HG03139 (cell line): ENCODE data around the gene CCL23.
"Not testable (repeated sequence)": the region's sequence is repeated elsewhere in the genome, so short reads cannot be mapped to it uniquely, and the experiment has no call there.

Source experiments
- ATAC-seq: cut with Tn5 transposase; IDR thresholded peaks from one replicate; pipeline ENCODE4 v1.9.1; 2021; ENCODE audit not compliant: unreplicated experiment

The CCL23 gene

DNA sequence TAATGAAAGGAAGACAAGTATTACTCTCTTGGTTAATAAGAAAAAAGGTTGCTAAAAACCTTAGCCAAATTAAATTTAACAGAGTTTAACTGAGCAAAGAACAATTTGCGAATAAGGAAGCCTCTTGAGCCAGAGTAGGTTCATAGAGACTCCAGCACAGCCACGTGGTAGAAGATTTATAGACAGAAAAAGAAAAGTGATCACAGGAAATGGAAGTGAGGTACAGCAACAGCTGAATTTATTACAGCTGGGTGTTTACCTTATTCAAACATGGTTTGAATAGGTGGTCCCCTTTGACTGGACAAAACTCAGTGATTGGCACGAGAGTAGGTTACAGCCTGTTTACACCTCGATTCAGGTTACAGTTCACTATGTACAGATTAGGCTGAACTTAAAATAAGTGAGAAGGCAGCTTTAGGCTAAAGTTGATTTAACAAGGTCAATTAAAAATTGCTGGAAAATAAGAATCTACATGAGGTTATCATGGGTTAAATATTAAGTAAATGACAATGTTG lies 13.1 kb downstream of the CCL23 start:
- no peak for ATAC-seq

DNA sequence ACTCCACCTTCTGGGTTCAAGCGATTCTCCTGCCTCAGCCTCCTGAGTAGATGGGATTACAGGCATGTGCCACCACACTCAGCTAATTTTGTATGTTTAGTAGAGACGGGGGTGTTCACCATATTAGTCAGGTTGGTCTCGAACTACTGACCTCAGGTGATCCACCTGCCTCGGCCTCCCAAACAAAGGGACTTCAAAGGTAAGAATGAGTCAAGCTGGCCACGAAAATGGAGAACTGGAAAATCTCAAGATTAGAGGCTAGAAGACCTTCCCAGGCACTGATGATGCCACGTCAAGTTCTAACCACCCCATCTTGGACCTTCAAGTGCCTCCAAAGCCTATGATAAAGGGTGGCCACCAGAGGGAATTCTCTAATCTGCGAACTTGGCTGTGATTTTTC lies 15.1 kb downstream of the CCL23 start:
- no peak for ATAC-seq

- ATAC-seq: no peak
Observed at GRCh38 chr17:36001862-36002603, 15.7 kb downstream of the CCL23 start.

GRCh38 chr17:36001110-36001771 lies 16.5 kb downstream of the CCL23 start, which contains the start of gene CCL15:
Gene CCL15 (minus strand): TSS chr17:36001553. CDS start chr17:36001492, 61 bp downstream.
- ATAC-seq: no peak

GRCh38 chr17:36000732-36001109 lies 17.1 kb downstream of the CCL23 start:
- no peak for ATAC-seq

DNA sequence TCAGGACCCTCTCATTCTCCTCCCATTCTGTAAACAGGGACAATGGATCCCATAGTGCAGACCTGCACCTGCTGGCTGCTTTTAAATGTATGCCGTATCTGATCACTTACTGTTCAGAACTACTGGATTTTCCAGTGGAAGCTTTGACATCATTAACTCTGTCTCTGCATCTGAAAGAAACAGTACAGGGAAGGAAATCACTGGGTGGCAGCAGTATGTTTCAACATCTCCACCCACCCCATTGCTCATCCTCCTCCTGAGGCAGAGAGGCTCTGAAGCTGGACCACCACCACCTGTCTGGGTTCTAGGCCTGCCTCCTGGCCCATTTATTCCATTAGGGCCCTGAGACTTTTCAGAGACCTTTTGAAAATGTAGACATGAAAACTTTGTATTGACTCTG lies 19.0 kb downstream of the CCL23 start:
- ATAC-seq: no peak

- ATAC-seq: no peak
Observed at GRCh38 chr17:35998018-35998545, 19.7 kb downstream of the CCL23 start.

- not testable (repeated sequence) for ATAC-seq
Observed at GRCh38 chr17:35995346-35995745, 22.4 kb downstream of the CCL23 start.

GRCh38 chr17:35991075-35991474 lies 26.7 kb downstream of the CCL23 start:
- ATAC-seq: no peak

- ATAC-seq: no peak
Observed at GRCh38 chr17:35988164-35988563, 29.6 kb downstream of the CCL23 start.

GRCh38 chr17:35986643-35987042 lies 31.1 kb downstream of the CCL23 start, which contains the start of gene CCL14:
Gene CCL14 (minus strand): TSS chr17:35986729. CDS start chr17:35986649, 80 bp downstream.
- ATAC-seq: no peak

DNA sequence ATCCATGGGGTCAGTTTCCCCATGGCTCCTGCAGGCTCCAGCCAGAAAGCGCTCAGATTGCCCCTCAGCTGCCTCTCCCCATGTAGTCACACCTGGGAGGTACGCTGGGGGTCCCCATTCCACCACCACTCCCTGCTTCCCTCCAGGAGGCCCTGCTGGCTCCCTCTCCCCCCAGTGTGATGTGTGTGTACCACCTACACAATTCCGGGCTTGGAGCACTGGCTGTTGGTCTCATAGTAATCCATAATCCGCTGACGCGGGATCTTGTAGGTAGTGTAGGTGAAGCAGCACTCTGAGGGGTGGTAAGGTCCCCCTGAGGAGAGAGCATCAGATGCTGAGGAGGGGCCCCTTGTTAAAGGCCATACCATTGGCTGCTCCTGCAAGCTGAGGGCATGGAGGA lies 33.6 kb downstream of the CCL23 start:
- ATAC-seq: no peak

DNA sequence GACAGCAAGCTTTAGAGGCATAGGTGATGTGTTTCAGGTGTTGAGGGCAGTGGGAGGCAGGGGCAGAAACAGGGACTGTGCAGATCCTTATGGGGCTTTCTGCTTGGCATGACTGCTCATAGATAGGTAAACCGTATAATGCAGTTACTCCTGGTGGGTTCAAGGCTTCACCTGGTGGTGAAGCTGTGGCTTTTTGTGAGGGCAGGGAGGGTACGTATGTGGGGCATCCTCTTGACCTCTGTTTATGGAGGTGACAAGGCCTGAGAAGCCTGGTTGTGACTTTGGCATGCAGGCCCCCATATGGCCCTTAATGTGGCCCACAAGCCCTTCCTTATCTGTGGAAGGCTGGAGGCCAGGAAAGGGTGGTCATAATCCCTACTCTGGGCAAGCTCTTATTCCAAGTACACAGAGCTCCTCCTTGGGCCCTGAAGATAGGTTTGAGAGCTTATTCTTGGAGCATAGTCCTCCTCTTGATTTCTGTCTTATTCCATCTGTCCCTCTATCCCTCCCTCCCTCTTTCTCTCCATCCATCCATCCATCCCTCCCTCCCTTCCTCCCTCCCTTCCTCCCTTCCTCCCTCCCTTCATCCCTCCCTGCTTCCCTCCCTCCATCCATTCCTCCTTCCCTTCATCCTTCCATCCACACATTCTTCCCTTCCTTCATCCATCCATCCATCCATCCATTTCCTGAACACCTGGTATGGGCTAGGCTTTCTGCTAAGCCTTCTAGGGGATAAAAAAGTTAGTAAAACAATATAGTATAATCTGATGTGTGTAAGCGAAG lies 35.2 kb downstream of the CCL23 start:
- no peak for ATAC-seq

- no peak for ATAC-seq
Observed at GRCh38 chr17:35981908-35982330, 35.9 kb downstream of the CCL23 start.

DNA sequence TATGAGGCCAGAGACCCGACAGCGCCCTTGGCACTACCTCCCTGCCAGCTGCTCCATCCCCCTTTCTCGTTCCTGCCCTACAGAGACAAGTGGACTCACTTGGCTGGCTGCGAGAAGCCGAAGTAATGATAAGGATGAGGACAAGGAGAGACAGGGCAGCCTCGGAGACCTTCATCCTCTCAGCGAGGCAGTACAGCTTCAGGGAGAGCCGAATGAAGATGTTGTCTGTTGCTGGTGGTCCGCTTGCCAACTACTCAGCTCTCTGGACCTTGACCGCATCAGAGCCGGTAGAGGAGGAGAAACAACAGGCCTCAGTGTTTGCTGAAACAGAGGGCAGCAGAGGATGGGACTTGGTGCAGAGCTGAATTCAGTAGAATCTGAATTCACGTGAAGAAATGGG lies 36.5 kb downstream of the CCL23 start, which contains the start of gene CCL16:
CCL16 (minus strand) TSS at position 252 of the 400 bp plus-strand sequence; CDS start at position 175, 77 bp downstream.
- ATAC-seq: no peak

DNA sequence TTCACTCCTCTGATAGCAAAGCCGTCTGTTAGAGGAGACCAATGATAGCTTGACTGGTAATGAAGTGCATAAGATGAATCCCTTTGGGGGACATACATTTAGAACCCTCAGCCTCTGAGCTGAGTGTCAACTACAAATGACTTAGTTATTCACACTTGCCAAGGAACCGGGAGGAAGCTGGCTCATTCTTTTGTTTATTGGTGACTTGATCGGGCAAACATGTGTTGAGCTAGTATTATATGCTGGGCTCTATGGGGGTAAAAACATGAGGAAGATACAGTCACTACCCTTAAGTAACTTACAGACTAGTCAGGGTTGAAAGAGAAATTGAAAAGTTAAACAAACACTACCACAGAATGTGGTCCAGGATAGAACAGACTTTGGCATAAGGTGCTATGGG lies 39.4 kb downstream of the CCL23 start:
- no peak for ATAC-seq

- no peak for ATAC-seq
Observed at GRCh38 chr17:35977509-35977908, 40.3 kb downstream of the CCL23 start.

- no peak for ATAC-seq
Observed at GRCh38 chr17:35973333-35974260, 44.2 kb downstream of the CCL23 start.

GRCh38 chr17:35972945-35973332 lies 44.8 kb downstream of the CCL23 start:
- ATAC-seq: no peak

- ATAC-seq: no peak
Observed at GRCh38 chr17:35972535-35972934, 45.2 kb downstream of the CCL23 start.
